ENCODE results near the gene BICC1.
A peak's percentile ranks its signal among the peaks of the same experiment; 100 is the strongest.

The BICC1 gene, protein sequence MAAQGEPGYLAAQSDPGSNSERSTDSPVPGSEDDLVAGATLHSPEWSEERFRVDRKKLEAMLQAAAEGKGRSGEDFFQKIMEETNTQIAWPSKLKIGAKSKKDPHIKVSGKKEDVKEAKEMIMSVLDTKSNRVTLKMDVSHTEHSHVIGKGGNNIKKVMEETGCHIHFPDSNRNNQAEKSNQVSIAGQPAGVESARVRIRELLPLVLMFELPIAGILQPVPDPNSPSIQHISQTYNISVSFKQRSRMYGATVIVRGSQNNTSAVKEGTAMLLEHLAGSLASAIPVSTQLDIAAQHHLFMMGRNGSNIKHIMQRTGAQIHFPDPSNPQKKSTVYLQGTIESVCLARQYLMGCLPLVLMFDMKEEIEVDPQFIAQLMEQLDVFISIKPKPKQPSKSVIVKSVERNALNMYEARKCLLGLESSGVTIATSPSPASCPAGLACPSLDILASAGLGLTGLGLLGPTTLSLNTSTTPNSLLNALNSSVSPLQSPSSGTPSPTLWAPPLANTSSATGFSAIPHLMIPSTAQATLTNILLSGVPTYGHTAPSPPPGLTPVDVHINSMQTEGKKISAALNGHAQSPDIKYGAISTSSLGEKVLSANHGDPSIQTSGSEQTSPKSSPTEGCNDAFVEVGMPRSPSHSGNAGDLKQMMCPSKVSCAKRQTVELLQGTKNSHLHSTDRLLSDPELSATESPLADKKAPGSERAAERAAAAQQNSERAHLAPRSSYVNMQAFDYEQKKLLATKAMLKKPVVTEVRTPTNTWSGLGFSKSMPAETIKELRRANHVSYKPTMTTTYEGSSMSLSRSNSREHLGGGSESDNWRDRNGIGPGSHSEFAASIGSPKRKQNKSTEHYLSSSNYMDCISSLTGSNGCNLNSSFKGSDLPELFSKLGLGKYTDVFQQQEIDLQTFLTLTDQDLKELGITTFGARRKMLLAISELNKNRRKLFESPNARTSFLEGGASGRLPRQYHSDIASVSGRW

DNA sequence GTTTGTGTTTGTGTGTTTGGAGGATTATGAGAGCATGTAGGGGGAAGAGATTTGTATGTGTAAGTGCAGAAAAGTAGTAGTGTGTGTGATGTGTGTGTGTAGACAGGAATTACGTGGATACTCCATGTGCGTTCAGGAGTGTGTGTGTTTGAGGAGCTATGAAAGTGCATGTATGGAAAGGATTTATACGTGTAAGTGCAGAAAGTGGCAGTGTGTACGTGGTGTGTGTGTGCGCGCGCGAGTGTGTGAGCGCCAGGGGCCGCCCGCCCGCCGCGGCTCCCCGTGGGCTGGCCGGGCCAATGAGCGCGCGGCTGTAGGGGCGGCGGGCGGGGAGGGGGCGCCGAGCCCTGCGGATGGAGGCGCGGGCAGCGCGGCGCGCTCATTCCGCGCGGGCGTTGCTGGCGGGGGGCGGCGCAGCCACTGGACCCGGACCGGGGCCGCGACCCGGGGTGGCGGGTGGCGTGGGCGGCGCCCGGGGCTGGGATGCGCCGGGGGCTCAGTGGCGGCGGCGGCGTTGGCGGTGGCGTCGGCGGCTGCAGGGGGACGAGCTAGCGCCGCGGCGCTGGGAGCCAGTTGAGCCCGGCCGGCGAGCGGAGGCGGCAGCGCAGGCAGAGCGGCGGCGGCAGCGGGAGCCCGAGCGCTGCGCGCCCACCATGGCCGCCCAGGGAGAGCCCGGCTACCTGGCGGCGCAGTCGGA lies at the start of gene BICC1:
Gene BICC1, plus strand, starts transcription at position 382 of the 697 bp plus-strand sequence. Its CDS starts 272 bp downstream, at position 654.
- Histone ChIP-seq H3K9me3 (no peaks in the 10 kb centered on the region), H3K36me3 (no peaks in the 10 kb centered on the region), H3K4me1 (ENCODE audit: control insufficient read depth in 1 of 2, insufficient read depth in 1 of 2, low read depth in 1 of 2, low read length in 1 of 2) (peaks cover 13 to 22% of the 10 kb centered on the region in 2 experiments), H3K27ac (no peak within 1 kb of the TSS), H3K4me3 (ENCODE audit: low read depth in 1 of 2, low read length in 1 of 2) (peak within 1 kb of the TSS; percentile 57 to 59), H3K27me3 (peaks cover 80% of the 10 kb centered on the region)
- TF ChIP-seq, protein P1, sequence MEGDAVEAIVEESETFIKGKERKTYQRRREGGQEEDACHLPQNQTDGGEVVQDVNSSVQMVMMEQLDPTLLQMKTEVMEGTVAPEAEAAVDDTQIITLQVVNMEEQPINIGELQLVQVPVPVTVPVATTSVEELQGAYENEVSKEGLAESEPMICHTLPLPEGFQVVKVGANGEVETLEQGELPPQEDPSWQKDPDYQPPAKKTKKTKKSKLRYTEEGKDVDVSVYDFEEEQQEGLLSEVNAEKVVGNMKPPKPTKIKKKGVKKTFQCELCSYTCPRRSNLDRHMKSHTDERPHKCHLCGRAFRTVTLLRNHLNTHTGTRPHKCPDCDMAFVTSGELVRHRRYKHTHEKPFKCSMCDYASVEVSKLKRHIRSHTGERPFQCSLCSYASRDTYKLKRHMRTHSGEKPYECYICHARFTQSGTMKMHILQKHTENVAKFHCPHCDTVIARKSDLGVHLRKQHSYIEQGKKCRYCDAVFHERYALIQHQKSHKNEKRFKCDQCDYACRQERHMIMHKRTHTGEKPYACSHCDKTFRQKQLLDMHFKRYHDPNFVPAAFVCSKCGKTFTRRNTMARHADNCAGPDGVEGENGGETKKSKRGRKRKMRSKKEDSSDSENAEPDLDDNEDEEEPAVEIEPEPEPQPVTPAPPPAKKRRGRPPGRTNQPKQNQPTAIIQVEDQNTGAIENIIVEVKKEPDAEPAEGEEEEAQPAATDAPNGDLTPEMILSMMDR (IDR thresholded peaks at IDR 0.05), result no peak

DNA sequence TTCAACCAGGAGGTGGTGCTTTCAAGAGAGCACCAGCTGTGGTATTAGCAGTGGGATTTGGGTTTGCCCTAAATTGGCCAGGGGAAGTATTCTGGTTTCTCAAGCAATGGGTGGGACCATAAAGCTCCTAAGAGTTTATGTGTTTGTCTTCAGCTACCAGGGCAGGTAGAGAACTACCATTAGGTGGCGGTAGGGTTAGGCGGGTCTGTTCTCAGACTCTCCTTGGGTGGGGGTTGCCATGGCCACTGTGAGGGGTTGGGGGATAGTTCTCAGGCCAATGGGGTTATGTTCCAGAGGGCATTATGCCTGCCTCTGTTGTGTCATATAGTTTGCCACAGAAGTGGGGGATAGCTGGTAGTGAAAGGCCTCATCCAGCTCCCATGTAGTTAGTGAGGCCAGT lies 47.7 kb upstream of the BICC1 start:
- no peak overlapping the region for H3K27ac ChIP-seq
- no peak overlapping the region for H3K4me3 ChIP-seq (ENCODE audit: low read depth in 1 of 2, low read length in 1 of 2)
- H3K4me1 ChIP-seq (ENCODE audit: control insufficient read depth in 1 of 2, insufficient read depth in 1 of 2, low read depth in 1 of 2, low read length in 1 of 2), result no peaks in the 10 kb centered on the region
- no peaks in the 10 kb centered on the region for H3K36me3 ChIP-seq
- TF ChIP-seq, protein P1 (IDR thresholded peaks at IDR 0.05), result no peak
- H3K9me3 ChIP-seq, result no peaks in the 10 kb centered on the region
- H3K27me3 ChIP-seq, result peaks cover 19% of the 10 kb centered on the region

DNA sequence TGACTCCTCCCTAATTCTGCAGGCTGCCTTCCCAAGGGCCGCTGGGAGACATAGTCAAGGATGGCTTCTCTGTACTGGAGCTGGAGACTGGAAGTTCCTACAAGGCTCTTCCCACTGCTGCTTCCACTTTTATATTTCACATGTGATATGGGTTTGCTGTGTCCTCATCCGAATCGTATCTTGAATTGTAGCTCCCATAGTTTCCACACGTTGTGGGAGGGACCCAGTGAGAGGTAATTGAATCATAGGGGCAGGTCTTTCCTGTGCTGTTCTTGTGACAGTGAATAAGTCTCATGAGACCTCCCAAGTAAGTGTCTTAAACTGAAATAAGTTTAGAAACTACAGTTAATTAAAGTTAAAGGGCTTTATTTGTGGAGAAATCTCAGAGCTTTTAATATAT lies 47.0 kb upstream of the BICC1 start:
- no peak overlapping the region for H3K27ac ChIP-seq
- no peaks in the 10 kb centered on the region for H3K4me1 ChIP-seq (ENCODE audit: control insufficient read depth in 1 of 2, insufficient read depth in 1 of 2, low read depth in 1 of 2, low read length in 1 of 2)
- no peaks in the 10 kb centered on the region for H3K36me3 ChIP-seq
- TF ChIP-seq, protein P1 (IDR thresholded peaks at IDR 0.05), result no peak
- H3K4me3 ChIP-seq (ENCODE audit: low read depth in 1 of 2, low read length in 1 of 2), result no peak overlapping the region
- H3K27me3 ChIP-seq, result peaks cover 22% of the 10 kb centered on the region
- H3K9me3 ChIP-seq, result no peaks in the 10 kb centered on the region

DNA sequence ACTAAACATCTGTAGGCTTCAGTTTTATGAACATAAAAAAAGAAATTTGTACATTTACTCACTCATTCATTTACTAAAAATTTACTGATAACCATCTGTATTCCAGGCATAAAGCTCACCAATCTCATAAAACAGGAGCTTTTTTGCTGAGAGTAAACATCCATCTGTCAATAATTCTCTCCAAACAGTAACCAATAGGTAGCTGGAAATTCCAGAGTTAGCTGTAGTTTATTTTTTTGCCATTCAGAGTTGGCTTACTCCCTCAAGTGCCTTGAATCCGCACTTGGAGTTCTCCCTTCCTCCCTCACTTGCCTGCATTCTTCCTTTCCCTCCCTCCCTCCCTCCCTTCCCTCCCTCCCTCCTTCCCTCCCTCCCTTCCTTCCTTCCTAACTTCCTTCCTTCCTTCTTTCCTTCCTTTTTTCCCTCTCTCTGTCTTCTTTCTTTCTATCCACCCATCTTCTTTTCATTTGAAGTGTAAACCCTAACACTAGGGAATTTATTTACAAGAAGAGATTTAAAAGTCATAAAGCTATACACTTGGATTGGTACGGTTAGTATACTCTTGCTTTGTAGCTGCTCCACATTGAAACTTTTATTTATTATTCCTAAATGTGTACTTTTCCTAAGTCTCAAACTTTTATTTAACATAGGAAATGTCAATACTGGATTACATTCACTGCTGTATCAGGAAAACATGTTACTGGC lies 44.6 kb upstream of the BICC1 start:
- Histone ChIP-seq H3K27me3 (peaks cover 46% of the 10 kb centered on the region), H3K36me3 (no peaks in the 10 kb centered on the region)

More for the DNA sequence above, 44.6 kb upstream of the BICC1 start:
- H3K4me1 ChIP-seq (ENCODE audit: control insufficient read depth in 1 of 2, insufficient read depth in 1 of 2, low read depth in 1 of 2, low read length in 1 of 2), result no peaks in the 10 kb centered on the region
- no peak overlapping the region for H3K4me3 ChIP-seq (ENCODE audit: low read depth in 1 of 2, low read length in 1 of 2)
- no peak overlapping the region for H3K27ac ChIP-seq
- no peaks in the 10 kb centered on the region for H3K9me3 ChIP-seq
- TF ChIP-seq, protein P1 (IDR thresholded peaks at IDR 0.05), result no peak

All from neutrophil (primary cell).